Stimulated activated CD8-positive, alpha-beta memory T cell treated with anti-CD3 and anti-CD28 coated beads, Interleukin-7, amount 100 ng/mL, for 24 hours (primary cell): ENCODE results near the gene INSM1.

ENCODE experiments used
- DNase-seq: peaks from one replicate; pipeline ENCODE4 v3.0.0-alpha.2; 2020; ENCODE audit warnings: low read depth

INSM1 gene

GRCh38 chr20:20362774-20363433 is 5.0 kb upstream of the INSM1 start:
- no peak for DNase-seq

GRCh38 chr20:20363434-20363798 is 4.5 kb upstream of the INSM1 start:
- no peak for DNase-seq

DNA sequence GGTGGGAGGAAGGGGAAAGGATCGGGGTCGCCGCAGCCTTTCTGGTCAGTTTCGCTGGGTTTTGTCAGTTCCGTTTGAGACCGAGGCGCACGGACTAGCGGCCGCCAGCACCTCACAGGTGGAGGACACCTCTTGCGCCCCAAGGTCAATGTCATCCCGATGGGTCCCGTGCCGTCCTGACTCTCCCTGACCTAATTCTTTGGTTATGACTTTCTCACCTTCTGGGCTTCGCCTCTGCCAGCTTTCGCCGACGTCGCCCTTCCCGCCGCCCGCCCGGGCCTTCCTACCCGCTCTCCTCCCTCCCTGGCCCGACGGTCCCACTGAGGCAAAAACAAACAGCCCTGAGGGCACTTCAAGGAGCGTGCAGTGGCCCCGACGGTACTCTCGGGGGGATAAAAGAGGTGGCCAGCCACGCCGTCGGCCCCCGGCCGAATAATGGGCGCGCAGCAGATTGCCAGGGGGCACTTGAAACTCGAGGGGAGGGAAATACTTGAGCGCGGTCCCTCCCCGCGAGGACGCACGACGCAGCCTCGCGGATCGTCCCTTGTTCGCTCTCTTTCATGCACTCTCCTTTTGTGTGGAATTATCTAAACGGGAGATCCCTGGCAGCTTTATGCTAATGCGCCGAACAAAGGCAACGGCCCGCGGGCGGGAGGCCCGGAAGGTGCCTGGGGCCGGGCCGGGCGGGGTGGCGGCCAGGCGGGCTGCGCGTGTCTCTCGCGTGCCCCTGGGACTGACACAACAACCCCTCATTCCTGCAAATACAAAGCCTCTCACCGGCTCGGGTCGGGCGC is 3.9 kb upstream of the INSM1 start:
- no peak for DNase-seq

- DNase-seq = no peak
Measured at GRCh38 chr20:20364593-20365479, 3.1 kb upstream of the INSM1 start.

DNA sequence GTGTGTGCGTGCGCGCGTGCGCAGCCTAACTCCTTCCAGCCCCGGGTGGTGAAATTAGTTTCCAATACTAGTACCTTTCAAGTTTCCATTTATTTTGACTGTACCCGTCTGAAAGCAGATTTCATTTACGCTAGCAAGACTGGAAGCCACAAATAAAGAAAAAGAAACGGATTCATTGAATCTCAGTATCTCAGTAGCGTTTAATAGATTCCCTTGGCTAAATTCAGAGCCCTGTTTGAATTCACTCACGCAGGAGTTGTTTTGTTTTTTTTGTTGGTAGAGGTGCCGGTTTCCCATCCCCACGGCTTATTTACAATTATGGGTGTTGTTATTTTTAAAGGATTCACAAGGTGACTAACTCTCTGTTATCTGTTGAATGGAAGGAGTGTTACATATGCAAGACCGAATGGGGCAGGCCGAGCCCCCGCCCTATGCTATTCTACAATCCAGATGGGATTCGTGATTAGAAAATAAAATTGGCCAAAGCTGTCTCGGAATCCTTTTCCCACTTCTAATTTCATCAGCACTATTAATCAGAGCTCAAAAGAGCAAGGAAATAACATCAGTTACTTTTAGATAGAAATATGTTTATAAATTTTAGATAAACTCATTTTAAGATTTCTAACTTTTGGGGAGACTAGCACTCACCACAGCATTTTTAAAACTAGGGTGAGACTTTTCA is 2.3 kb upstream of the INSM1 start:
- DNase-seq = no peak

DNA sequence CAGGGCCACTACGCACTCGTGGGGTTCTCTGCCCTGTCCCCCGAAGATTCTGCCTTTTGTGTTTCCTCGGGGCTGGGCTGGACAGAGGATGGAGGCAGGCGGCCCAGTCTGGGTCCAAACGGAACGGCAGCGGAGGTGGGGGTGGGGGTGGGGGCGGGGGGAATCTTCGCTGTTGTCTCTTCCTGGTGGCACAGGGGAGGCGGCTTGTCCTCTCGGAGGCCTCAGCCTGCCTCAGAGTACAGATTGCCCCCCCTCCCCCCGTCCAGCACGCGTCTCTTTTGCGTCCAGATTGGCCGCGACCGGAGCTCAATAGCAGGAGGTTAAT is 1.4 kb upstream of the INSM1 start:
- no peak for DNase-seq

GRCh38 chr20:20366876-20367574 is 879 bp upstream of the INSM1 start:
- DNase-seq = no peak

- no peak for DNase-seq
Measured at GRCh38 chr20:20368418-20369249, 730 bp downstream of the INSM1 start.

- no peak for DNase-seq
Measured at GRCh38 chr20:20369250-20370093, 1.6 kb downstream of the INSM1 start.

- no peak for DNase-seq
Measured at GRCh38 chr20:20370094-20370575, 2.2 kb downstream of the INSM1 start.

GRCh38 chr20:20371083-20371482 is 3.2 kb downstream of the INSM1 start:
- DNase-seq = no peak

DNA sequence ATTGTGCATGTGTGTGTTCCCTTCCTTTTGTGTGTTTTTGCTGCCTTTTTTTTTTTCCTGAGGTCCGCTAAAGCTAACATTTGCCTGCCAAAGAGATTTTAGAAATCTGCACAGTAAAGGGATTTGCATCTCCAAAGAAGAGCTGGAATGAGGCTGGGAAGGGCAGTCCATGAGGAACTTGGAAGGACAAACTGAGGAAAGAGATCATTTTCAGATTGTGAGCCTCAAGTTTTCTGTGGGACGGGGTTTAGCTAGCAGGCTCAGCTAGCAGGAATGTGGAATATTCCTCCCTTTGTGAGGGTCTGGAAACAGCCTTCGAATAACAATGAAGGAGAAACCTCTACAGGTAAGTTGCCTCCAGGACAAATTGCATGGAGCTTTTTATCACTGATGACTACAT is 3.8 kb downstream of the INSM1 start:
- no peak for DNase-seq

GRCh38 chr20:20373091-20373571 is 5.2 kb downstream of the INSM1 start:
- no peak for DNase-seq

DNA sequence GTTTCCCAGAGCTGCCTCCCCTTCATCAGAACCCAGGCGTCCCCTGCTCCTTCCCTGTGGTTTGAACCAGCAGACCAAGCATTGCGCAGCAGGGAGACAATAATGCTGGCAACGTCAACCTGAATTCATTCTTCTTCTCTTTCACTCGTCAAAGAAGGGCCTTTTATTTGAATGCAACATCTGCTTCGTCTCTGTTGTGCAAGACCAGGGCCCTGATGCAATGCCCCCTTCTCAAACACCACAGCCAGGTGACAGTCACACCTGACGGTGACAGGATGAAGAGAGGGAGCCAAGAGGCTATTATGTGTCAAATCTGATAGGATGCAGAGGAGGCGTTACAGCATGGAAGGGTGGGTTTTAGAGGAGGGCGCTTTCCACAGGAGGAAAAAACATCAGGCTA is 8.0 kb downstream of the INSM1 start:
- DNase-seq = no peak

GRCh38 chr20:20386192-20386591 is 18.3 kb downstream of the INSM1 start:
- no peak for DNase-seq

- no peak for DNase-seq
Measured at GRCh38 chr20:20390393-20390792, 22.5 kb downstream of the INSM1 start.

DNA sequence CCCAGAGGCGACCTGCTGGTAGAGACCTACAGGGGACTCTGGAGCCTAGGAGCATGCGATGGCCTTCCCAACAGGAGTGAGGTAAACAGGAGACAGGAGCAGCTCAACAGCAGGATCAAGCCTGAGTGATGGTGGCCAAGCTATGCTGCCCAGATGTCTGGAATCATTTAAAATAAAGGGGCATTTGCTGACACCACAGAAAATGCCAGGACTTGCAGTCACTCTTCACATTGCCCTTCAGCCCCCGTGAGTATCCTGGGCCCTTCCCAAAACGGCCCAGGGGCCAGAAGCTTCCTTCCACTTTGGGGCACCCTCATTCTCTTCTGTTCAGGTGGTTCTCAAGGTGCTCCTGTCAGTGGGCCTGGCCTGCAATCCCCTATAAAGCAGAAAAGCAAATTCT is 23.2 kb downstream of the INSM1 start:
- DNase-seq = no peak

- DNase-seq = no peak
Measured at GRCh38 chr20:20391766-20392165, 23.9 kb downstream of the INSM1 start.
